Fibroblast of the aortic adventitia (primary cell): Measurements from ENCODE around the gene NRTN. TPM values are rescaled to one million over a fixed set of nuclear protein-coding genes. Genes with fewer than 3 reads are reported as not detected.

Experiments used
- DNase-seq: peaks from one replicate; pipeline ENCODE4 v3.0.0-alpha.2; 2010; ENCODE audit warnings: low read depth
- H3K4me3 ChIP-seq: 2 replicates; pipeline ENCODE4 v1.5.1; 2011; ENCODE audit warnings: low read depth, mild to moderate bottlenecking, control low read depth, low read length, moderate library complexity
- total RNA-seq: library from RNA; depleted of rRNA; stranded (reverse); fragments of >200 nt; gene quantifications from 2 replicates; pipeline ENCODE4 v1.2.3, GENCODE V29; 2012; ENCODE audit warnings: low replicate concordance
- TF ChIP-seq, protein P1 (sequence below): IDR thresholded peaks from 2 replicates; pipeline ENCODE4 v1.5.1; 2011; ENCODE audit warnings: mild to moderate bottlenecking, low read length, control low read depth, inconsistent platforms; ENCODE audit not compliant: insufficient read depth

Gene NRTN
- total RNA-seq, 1 donor = 0.09 TPM

DNA sequence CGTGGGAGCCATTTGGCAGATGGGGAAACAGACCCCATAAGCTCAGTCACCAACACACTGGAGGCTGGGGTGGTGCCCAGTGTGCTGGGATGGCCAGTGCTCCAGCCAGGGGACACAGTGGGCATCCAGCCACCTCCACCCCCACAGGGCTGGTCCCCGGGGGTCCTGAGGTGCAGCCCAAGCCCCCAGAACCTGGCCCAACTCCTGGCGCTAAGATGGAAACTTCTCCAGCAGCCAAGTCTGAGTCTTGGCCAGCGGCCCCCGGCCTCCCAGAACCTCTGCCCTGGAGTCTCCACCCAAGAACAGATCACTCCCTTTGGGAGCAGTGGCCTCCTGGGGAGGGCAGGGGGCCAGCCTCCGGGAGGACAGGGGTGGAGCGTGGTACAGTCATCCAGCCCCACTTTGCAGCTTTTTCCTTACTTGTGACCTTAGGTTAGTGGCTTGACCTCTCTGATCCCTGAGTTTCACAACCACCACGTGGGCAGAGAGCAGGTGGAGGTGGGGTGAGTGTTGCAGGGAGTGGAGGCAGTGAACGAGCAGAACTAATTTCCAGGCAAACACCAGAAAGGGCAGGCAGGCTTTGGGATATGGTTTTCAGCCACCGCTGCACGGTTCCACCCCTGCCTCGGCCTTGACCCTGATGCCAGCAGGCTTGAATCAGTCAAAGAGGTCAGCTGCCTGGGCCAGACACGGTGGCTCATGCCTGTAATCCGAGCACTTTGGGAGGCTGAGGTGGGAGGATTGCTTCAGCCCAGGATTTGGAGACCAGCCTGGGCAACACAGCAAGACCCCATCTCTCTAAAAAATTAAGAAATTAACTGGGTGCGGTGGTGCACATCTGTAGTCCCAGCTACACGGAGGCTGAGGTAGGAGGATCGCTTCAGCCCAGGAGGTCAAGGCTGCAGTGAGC lies 4.3 kb upstream of the NRTN start:
- DNase-seq = peak; percentile 7
- no peak overlapping the region for H3K4me3 ChIP-seq
- TF ChIP-seq, protein P1, sequence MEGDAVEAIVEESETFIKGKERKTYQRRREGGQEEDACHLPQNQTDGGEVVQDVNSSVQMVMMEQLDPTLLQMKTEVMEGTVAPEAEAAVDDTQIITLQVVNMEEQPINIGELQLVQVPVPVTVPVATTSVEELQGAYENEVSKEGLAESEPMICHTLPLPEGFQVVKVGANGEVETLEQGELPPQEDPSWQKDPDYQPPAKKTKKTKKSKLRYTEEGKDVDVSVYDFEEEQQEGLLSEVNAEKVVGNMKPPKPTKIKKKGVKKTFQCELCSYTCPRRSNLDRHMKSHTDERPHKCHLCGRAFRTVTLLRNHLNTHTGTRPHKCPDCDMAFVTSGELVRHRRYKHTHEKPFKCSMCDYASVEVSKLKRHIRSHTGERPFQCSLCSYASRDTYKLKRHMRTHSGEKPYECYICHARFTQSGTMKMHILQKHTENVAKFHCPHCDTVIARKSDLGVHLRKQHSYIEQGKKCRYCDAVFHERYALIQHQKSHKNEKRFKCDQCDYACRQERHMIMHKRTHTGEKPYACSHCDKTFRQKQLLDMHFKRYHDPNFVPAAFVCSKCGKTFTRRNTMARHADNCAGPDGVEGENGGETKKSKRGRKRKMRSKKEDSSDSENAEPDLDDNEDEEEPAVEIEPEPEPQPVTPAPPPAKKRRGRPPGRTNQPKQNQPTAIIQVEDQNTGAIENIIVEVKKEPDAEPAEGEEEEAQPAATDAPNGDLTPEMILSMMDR = no peak

DNA sequence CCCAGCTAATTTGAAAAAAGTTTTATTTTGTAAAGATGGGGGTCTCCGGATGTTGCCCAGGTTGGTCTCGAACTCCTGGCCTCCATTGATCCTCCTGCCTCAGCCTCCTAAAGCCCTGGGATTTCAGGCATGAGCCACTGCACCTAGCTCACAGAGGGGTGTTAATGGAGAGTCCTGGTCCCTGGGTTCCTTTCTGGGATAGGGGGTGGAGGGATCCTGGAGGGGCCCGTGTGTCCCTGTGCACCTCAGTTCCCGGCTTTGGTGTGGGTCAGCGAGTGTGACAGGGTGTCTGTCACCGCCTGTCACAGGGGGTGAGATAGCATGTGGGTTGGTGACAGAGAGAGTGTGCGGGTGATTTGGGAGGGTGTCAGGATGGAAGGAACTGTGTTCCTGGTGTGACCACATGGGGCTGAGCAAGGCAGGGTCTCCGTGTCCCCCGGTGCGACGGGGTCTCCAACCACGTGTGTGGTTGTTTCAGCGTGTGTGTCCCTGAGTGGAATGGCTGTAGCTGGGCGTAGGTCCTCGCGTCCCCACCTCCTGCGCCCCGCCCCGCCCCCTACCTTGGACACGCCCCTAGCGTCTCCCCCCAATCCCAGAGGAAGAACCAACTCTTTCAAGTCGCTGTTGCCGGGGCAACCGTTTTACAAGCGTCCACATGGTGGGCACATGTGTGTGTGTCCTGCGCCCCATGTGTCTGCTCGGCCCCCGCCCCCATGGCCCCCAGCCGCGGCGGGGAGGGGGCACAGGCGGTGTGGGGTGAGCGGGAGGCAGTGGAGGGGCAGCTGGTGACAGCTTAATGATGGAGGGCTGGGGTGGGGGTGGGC lies 2.9 kb upstream of the NRTN start:
- H3K4me3 ChIP-seq = no peak overlapping the region
- no peak for DNase-seq
- TF ChIP-seq, protein P1 = no peak

DNA sequence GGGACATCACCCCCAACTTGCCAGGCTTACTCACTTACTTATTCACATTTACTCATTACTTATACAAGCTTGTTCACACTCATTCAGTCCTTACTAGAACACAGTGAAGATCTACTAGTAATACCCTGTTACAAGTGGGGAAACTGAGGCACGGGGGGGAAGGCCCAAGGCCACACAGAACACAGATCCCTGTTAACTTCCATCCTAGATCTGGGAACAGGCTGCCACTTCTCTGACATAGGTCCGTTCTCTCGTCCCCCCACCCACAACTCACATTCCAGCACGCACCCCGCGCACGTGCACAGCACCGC lies 1.5 kb upstream of the NRTN start:
- TF ChIP-seq, protein P1 = no peak
- H3K4me3 ChIP-seq = peak overlapping the region; percentile 48
- no peak for DNase-seq

DNA sequence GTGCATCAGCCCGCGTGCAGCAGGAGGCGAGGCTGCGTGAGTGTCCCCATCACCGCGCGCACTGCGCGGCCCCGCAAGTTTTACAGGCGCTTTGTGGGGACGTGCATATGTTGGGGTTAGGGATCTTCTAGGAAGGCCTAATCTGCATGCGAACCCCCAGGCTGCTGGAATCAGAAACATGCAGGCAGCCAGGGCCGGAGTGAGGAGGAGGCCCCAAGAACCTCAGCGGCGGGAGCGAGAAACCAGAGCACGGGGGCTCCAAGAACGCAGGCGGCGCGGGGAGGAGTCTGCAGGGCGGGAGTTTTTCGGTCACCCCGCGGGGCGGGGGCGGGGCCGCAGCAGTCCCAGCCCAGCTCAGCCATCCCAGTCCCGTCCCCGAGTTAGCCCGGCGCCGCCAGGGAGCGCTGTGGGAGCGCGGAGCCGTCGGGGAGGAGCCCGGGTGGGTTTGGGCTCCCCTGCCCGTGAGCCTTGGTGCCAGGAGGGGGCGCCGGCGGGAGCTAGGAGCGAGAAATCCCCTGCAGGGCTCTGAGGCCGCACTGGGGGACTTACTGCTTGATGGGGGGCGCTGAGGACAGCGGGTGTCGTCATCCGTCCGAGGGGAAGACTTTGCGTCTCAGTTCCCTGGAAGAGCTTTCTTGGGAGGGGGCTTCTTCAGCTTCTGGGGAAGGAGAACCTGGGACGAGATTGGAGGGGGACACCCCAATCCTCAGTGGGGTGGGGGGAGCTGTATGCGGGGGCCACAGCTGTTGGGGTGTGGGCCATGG lies 933 bp upstream of the NRTN start:
- DNase-seq = peak; percentile 72
- peak overlapping the region; percentile 48 for H3K4me3 ChIP-seq
- TF ChIP-seq, protein P1 = peak; percentile 81

DNA sequence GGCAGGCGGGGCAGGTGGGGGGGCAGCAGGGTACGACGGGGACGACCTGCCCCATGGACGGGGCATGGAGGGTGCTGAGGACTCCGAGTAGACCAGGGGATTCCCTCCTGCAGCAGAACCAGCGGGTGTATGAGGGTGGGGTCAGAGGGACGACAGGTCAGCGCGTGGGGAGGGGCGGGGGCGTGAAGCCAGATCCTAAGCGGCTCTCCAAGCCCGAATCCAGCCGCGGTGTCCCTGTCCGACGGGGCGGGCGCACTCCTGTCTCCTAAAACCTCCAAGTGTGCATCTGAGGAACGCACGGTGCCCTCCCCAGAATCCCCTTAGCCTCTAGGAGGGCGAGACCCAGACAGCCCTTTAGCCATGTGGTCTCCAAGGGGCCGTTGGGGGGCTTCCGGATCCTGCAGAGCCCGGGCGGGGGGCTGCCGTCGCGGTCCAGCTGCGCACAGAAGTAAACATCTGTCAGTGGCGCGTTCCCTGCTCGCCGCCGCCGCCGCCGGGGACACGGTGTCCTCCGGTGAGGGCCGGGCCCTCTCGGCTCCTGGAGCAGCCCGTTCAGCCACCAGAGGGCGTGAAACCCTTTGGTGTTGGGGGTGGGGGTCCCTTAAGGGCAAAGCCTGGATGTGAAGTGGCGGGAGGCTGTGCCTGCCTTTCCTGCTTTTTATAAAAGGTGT lies 730 bp downstream of the NRTN start:
- no peak overlapping the region for H3K4me3 ChIP-seq
- DNase-seq = peak; percentile 24
- TF ChIP-seq, protein P1 = peak; percentile 65

DNA sequence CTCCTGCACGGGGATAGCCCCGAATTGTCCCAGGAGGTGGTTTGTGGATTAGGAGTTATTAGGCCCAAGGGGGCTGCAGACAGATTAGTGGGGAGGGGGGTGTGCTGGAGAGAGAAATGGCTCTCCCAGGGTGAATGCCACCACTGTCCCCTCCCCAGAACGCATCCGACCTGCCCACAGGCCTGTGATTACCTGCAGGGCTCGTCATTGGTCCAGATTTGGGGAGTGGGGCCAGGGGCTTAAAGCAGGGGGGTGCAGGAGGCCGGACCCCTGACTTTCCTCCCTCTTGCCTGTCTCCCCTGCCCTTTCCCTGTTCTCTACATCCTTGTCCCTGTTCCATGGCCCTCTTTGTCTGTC lies 1.2 kb downstream of the NRTN start:
- no peak for DNase-seq
- no peak overlapping the region for H3K4me3 ChIP-seq
- TF ChIP-seq, protein P1 = no peak
